HG02798 (cell line): ENCODE data around the gene LEUTX.
"Not testable (repeated sequence)": the region's sequence is repeated elsewhere in the genome, so short reads cannot be mapped to it uniquely, and the experiment has no call there.

Experiments
- ATAC-seq: cut with Tn5 transposase; IDR thresholded peaks from one replicate; pipeline ENCODE4 v1.9.1; 2021; ENCODE audit warnings: mild to moderate bottlenecking; ENCODE audit not compliant: unreplicated experiment, poor library complexity

The LEUTX gene, protein sequence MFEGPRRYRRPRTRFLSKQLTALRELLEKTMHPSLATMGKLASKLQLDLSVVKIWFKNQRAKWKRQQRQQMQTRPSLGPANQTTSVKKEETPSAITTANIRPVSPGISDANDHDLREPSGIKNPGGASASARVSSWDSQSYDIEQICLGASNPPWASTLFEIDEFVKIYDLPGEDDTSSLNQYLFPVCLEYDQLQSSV

DNA sequence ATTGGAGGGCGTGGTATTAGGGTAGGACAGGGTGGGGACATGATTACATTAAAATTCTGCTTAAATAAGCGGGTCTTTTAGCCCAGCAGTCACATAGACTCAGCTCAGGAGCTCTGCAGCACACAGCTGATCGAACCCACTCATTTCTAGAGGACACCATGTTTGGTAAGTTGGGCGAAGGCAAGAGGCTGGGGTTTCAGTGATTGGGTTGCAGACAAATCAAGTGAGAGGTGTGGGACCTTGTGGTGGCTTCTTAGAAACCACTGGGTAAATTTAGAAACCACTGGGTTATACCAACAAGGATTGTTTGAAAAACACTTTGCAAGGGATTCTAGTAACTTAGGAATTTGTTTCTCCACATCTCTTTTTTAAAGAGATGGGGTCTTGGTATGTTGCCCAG is at the start of gene LEUTX:
Gene LEUTX (plus strand): TSS at position 92 of the 400 bp plus-strand sequence. CDS start 67 bp downstream, at position 159.
- no peak for ATAC-seq

DNA sequence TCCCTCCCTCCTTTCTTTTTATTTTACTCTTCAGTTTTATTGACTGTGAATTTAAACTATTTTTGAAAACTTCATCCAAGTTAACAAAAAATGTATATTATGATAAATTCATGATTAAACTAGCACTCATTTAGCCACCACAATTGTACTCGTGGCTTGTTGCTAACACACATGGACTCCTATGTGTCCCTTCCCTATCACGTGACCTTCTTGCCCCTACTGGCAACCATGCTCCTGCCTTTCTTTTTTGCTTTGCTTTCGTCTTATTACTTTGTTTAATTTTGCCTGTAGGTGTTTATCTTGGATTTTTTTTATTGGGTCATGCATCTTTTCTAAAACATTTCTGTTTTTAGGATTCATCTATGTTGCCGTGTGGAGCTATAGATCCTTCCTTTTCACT is 49.1 kb upstream of the LEUTX start:
- no peak for ATAC-seq

DNA sequence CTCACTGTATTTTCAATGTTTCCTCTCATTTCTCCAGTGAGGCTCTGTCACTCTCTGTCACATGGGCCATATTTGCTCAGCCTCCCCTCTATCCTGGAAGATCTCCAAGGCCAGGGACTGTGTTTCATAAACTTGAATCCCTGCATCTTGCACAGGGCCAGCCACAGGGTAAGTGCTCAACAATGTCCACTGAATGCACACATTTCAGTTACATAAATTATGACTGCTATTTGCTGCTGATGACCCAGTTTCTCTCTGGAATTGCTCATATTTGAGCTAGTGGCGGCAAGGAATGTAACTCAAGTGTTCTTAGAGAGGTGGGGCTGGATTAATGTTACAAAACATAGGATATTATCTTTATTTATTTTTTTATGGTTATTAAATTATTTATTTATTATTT is 47.0 kb upstream of the LEUTX start:
- ATAC-seq, result no peak

DNA sequence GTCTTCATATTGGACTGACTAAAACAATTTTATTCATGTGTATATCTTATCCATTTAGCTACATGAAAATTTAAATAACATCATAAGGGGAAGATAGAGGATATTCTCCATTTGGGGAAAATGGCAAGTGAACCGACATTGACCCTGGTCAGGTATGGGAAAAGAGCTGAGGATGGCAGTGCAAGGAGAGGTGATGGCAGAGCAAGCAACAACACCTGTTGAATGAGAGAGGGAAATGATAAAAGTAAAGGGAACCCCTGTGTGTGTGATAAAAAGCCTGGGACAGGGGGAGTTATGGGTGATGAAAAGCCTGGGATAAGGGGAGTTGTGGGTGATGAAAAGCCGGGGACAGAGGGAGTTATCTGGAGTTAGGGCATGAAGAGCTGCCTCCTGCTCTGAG is 44.8 kb upstream of the LEUTX start:
- ATAC-seq, result no peak

- no peak for ATAC-seq
These were observed 43.0 kb upstream of the LEUTX start for GRCh38 chr19:39735688-39736087.

GRCh38 chr19:39736088-39736487 is 42.6 kb upstream of the LEUTX start:
- ATAC-seq, result no peak

DNA sequence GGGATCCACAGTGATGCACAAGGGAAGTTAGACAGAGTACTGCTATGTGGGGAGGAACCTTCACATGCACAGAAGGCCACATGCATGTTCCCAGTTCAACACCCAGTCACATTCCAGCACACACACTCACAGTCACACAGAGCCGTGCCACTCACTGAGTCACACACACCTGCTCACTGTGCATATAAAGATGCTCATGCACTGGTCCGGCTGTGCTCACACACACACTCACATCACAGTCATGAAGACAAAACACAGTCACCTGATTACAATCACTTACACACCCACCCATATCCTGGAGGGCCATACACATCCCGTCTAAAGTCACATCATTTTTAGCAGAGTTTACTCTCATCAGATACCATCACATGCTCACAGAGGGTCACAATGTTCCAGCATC is 41.3 kb upstream of the LEUTX start:
- ATAC-seq, result no peak

- ATAC-seq, result no peak
These were observed 40.8 kb upstream of the LEUTX start, which contains the start of gene CLC for GRCh38 chr19:39737891-39738290. CLC (minus strand) TSS chr19:39738029; CDS start chr19:39737952, 77 bp downstream.

- no peak for ATAC-seq
These were observed 39.8 kb upstream of the LEUTX start for GRCh38 chr19:39738814-39739213.

DNA sequence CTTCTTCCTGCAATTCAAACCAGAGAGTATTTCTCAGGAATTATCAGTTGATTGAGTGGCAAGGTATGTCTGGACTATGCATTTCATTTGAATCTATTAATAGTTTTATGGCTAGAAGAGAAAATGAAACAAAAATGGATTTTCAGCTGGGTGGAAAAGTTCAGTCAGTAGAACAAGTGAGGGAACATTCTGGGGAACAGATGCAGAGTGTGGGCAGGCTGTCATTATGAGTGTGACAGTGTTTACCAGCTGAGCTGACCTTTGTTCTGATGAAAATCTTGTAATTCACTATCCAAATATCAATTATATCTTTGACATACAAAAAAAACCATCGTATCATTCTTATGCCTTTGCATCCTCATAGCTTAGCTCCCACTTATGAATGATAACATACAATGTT is 38.3 kb upstream of the LEUTX start:
- ATAC-seq, result no peak

GRCh38 chr19:39745643-39746042 is 33.0 kb upstream of the LEUTX start:
- no peak for ATAC-seq

- no peak for ATAC-seq
These were observed 31.7 kb upstream of the LEUTX start for GRCh38 chr19:39746836-39747529.

DNA sequence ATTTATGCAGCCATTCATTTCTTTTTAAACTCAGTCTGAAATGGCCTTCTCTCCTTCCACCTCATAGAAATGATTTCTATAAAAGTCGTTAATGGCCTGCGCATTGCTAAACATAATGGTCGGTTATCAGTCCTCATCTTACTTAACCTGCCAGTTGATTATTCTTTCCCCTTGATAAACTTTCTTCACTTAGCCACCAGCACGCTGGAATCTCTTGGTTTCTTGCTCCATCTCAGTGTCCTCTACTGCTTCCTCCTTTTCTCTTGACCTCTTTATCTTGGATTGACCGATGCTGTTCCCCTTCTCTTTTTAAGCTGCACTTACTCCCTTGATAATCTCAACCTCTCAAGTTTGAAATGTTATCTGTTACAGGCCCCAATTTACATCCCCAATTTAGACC is 28.7 kb upstream of the LEUTX start:
- ATAC-seq, result no peak

GRCh38 chr19:39752390-39752789 is 26.3 kb upstream of the LEUTX start:
- ATAC-seq, result no peak

- no peak for ATAC-seq
These were observed 25.9 kb upstream of the LEUTX start for GRCh38 chr19:39752795-39753194.

GRCh38 chr19:39754544-39754943 is 24.1 kb upstream of the LEUTX start:
- no peak for ATAC-seq

DNA sequence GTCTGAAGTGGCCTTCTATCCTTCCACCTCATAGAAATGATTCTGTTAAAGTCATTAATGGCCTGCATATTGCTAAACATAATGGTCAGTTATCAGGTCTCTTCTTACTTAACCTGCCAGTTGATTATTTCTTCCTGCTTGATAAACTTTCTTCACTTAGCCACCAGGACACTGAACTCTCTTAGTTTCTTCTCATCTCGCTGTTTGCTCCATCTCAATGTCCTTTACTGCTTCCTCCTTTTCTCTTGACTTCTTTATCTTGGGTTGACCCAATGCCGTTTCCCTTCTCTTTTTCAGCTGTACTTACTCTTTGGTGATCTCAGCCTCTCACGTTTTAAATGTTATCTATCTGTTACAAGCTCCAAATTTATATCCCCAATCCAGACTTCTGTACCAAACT is 23.7 kb upstream of the LEUTX start:
- ATAC-seq, result no peak

GRCh38 chr19:39759457-39760184 is 19.0 kb upstream of the LEUTX start:
- ATAC-seq, result no peak

DNA sequence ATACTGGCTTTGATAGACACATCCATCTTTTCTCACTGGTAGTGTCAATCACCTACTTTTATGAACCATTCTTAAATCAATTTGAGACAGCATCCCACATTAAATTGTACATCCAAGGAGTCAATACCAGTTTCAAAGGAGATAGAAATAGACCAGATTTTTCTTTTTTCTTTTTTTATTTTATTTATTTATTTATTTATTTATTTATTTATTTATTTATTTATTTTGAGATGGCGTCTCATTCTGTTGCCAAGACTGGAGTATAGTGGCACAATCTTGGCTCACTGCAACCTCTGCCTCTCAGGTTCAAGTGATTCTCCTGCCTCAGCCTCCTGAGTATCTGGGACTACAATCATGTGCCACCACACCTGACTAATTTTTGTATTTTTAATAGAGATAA is 16.8 kb upstream of the LEUTX start:
- not testable (repeated sequence) for ATAC-seq

- ATAC-seq, result no peak
These were observed 13.3 kb upstream of the LEUTX start for GRCh38 chr19:39765091-39766076.
